HepG2 (cell line): ENCODE measurements around the gene THBS2. TPM values are rescaled to one million over a fixed set of nuclear protein-coding genes. Genes with fewer than 3 reads are reported as not detected.

Experiments
- ARHGAP35 ChIP-seq: sonication (generic); formaldehyde crosslinking; IDR thresholded peaks from 2 replicates; pipeline ENCODE4 v1.9.0; 2022; ENCODE audit warnings: mild to moderate bottlenecking, inconsistent platforms, moderate library complexity, missing genetic modification reagents, borderline replicate concordance
- FOXA3 ChIP-seq: IDR thresholded peaks from 2 replicates; pipeline ENCODE4 v1.6.1; 2016; ENCODE audit warnings: missing genetic modification reagents, missing compliant biosample characterization
- MTA1 ChIP-seq: sonication (generic); formaldehyde crosslinking; IDR thresholded peaks from 2 replicates; pipeline ENCODE4 v1.4.0; 2020; ENCODE audit warnings: missing genetic modification reagents, mild to moderate bottlenecking, borderline replicate concordance
- NCOR1 ChIP-seq: fragments of 200-600 bp; sonication (generic); IDR thresholded peaks from 2 replicates; pipeline ENCODE4 v1.7.0; 2017; ENCODE audit warnings: antibody characterized with exemption, low read length, borderline replicate concordance
- RARA ChIP-seq: IDR thresholded peaks from 2 replicates; pipeline ENCODE4 v1.6.1; 2016; ENCODE audit warnings: missing genetic modification reagents, missing compliant biosample characterization
- RXRB ChIP-seq: IDR thresholded peaks from 2 replicates; pipeline ENCODE4 v1.6.1; 2016; ENCODE audit warnings: borderline replicate concordance, missing genetic modification reagents, missing compliant biosample characterization
- ZNF772 ChIP-seq: sonication (generic); formaldehyde crosslinking; IDR thresholded peaks from 2 replicates; pipeline ENCODE4 v1.5.0; 2020; ENCODE audit warnings: mild to moderate bottlenecking, missing genetic modification reagents
- ZNF83 ChIP-seq: sonication (generic); formaldehyde crosslinking; IDR thresholded peaks from 2 replicates; pipeline ENCODE4 v1.4.0; 2020; ENCODE audit warnings: missing genetic modification reagents, mild to moderate bottlenecking, borderline replicate concordance
- polyA plus RNA-seq, 8 experiments: library from polyadenylated mRNA; depleted of rRNA in 3 of 8; stranded (reverse) in 7 of 8; unstranded in 1 of 8; fragments of >200 nt; fragmentation: Illumina TruSeq in 4 of 8; extraction: Trizol in 4 of 8; gene quantifications; 2 replicates each; pipeline versions ENCODE4 v1.2.1 to v1.2.3, GENCODE V29; 2011 to 2016; ENCODE audit warnings: low read depth in 4 of 8, missing spikeins in 1 of 8, mixed read lengths in 1 of 8; ENCODE audit not compliant: insufficient read depth in 1 of 8
- total RNA-seq, 5 experiments: library from RNA; depleted of rRNA; stranded (reverse); fragments of >200 nt; fragmentation: Illumina TruSeq; extraction: Trizol; gene quantifications; 2 replicates each; pipeline ENCODE4 v1.2.3, GENCODE V29; 2016; ENCODE audit warnings: low read depth in 1 of 5
- TF ChIP-seq, protein P1 (sequence below): fragments of 450-650 bp; IDR thresholded peaks from 2 replicates; pipeline ENCODE4 v1.6.1; 2017; ENCODE audit warnings: mild to moderate bottlenecking
- TF ChIP-seq, protein P2 (sequence below), 2 experiments: fragments of 450-650 bp in 1 of 2; sonication (generic) in 1 of 2; formaldehyde crosslinking in 1 of 2; IDR thresholded peaks; 2 replicates each; pipeline versions ENCODE4 v1.6.1 to v1.8.0; 2016 to 2022; ENCODE audit warnings: antibody characterized with exemption in 1 of 2, mild to moderate bottlenecking in 1 of 2, missing genetic modification reagents in 1 of 2
- TF ChIP-seq, protein P3 (sequence below): sonication (generic); formaldehyde crosslinking; IDR thresholded peaks from 2 replicates; pipeline ENCODE4 v1.8.1; 2022; ENCODE audit warnings: low read depth, mild to moderate bottlenecking, missing genetic modification reagents
- TF ChIP-seq, protein P4 (sequence below), 2 experiments: sonication (generic) in 1 of 2; formaldehyde crosslinking in 1 of 2; IDR thresholded peaks; 2 replicates each; pipeline versions ENCODE4 v1.4.0 to v1.6.1; 2018 to 2020; ENCODE audit warnings: missing genetic modification reagents in 2 of 2, borderline replicate concordance in 1 of 2, low read depth in 1 of 2, mild to moderate bottlenecking in 1 of 2, missing biosample characterization in 1 of 2

Gene THBS2
- total and polyA plus RNA-seq, 2 of the 13 experiments (the other 11 are each of a cell fraction or from before 2014, with no cell fraction given): 0.12 to 0.15 TPM

DNA sequence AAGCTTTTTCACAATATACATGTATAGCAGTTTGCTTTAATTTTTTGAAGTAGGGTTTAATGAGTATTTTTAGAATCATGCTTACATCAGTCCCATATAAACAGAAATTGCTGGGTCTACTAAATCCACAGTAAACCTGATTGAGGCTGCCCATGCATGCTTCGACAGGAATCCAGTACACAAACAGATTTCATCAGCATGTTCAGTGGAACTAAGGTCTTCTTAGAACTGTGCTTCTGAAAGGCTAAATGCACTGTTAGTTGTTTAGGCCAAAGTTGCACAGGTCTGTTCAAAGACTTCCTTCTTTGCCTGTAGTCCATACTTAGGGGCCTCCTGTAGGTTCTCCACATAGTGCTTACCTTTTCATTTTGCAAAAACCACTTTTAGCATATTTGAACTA lies 42.5 kb upstream of the THBS2 start (continued):
- TF ChIP-seq, protein P1, sequence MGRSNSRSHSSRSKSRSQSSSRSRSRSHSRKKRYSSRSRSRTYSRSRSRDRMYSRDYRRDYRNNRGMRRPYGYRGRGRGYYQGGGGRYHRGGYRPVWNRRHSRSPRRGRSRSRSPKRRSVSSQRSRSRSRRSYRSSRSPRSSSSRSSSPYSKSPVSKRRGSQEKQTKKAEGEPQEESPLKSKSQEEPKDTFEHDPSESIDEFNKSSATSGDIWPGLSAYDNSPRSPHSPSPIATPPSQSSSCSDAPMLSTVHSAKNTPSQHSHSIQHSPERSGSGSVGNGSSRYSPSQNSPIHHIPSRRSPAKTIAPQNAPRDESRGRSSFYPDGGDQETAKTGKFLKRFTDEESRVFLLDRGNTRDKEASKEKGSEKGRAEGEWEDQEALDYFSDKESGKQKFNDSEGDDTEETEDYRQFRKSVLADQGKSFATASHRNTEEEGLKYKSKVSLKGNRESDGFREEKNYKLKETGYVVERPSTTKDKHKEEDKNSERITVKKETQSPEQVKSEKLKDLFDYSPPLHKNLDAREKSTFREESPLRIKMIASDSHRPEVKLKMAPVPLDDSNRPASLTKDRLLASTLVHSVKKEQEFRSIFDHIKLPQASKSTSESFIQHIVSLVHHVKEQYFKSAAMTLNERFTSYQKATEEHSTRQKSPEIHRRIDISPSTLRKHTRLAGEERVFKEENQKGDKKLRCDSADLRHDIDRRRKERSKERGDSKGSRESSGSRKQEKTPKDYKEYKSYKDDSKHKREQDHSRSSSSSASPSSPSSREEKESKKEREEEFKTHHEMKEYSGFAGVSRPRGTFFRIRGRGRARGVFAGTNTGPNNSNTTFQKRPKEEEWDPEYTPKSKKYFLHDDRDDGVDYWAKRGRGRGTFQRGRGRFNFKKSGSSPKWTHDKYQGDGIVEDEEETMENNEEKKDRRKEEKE: no peak
- TF ChIP-seq ZNF83 (CRISPR knock-in tag) (no peak), MTA1 (CRISPR knock-in tag) (no peak), RXRB (CRISPR knock-in tag) (peak; percentile 53; the same call in 1 of the 2 replicates), NCOR1 (no peak), FOXA3 (CRISPR knock-in tag) (peak; percentile 78), ZNF772 (CRISPR knock-in tag) (no peak), ARHGAP35 (CRISPR knock-in tag) (no peak), RARA (CRISPR knock-in tag) (peak; percentile 65)
- TF ChIP-seq, protein P2, sequence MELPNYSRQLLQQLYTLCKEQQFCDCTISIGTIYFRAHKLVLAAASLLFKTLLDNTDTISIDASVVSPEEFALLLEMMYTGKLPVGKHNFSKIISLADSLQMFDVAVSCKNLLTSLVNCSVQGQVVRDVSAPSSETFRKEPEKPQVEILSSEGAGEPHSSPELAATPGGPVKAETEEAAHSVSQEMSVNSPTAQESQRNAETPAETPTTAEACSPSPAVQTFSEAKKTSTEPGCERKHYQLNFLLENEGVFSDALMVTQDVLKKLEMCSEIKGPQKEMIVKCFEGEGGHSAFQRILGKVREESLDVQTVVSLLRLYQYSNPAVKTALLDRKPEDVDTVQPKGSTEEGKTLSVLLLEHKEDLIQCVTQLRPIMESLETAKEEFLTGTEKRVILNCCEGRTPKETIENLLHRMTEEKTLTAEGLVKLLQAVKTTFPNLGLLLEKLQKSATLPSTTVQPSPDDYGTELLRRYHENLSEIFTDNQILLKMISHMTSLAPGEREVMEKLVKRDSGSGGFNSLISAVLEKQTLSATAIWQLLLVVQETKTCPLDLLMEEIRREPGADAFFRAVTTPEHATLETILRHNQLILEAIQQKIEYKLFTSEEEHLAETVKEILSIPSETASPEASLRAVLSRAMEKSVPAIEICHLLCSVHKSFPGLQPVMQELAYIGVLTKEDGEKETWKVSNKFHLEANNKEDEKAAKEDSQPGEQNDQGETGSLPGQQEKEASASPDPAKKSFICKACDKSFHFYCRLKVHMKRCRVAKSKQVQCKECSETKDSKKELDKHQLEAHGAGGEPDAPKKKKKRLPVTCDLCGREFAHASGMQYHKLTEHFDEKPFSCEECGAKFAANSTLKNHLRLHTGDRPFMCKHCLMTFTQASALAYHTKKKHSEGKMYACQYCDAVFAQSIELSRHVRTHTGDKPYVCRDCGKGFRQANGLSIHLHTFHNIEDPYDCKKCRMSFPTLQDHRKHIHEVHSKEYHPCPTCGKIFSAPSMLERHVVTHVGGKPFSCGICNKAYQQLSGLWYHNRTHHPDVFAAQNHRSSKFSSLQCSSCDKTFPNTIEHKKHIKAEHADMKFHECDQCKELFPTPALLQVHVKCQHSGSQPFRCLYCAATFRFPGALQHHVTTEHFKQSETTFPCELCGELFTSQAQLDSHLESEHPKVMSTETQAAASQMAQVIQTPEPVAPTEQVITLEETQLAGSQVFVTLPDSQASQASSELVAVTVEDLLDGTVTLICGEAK (IDR thresholded peaks at IDR 0.05): no peak
- TF ChIP-seq, protein P2 (CRISPR knock-in tag; IDR thresholded peaks at IDR 0.05): no peak
- TF ChIP-seq, protein P3, sequence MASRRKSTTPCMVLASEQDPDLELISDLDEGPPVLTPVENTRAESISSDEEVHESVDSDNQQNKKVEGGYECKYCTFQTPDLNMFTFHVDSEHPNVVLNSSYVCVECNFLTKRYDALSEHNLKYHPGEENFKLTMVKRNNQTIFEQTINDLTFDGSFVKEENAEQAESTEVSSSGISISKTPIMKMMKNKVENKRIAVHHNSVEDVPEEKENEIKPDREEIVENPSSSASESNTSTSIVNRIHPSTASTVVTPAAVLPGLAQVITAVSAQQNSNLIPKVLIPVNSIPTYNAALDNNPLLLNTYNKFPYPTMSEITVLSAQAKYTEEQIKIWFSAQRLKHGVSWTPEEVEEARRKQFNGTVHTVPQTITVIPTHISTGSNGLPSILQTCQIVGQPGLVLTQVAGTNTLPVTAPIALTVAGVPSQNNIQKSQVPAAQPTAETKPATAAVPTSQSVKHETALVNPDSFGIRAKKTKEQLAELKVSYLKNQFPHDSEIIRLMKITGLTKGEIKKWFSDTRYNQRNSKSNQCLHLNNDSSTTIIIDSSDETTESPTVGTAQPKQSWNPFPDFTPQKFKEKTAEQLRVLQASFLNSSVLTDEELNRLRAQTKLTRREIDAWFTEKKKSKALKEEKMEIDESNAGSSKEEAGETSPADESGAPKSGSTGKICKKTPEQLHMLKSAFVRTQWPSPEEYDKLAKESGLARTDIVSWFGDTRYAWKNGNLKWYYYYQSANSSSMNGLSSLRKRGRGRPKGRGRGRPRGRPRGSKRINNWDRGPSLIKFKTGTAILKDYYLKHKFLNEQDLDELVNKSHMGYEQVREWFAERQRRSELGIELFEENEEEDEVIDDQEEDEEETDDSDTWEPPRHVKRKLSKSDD (CRISPR knock-in tag): no peak
- TF ChIP-seq, protein P4, sequence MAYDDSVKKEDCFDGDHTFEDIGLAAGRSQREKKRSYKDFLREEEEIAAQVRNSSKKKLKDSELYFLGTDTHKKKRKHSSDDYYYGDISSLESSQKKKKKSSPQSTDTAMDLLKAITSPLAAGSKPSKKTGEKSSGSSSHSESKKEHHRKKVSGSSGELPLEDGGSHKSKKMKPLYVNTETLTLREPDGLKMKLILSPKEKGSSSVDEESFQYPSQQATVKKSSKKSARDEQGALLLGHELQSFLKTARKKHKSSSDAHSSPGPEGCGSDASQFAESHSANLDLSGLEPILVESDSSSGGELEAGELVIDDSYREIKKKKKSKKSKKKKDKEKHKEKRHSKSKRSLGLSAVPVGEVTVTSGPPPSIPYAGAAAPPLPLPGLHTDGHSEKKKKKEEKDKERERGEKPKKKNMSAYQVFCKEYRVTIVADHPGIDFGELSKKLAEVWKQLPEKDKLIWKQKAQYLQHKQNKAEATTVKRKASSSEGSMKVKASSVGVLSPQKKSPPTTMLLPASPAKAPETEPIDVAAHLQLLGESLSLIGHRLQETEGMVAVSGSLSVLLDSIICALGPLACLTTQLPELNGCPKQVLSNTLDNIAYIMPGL (CRISPR knock-in tag; IDR thresholded peaks at IDR 0.05; ENCODE audit: borderline replicate concordance in 1 of 2, low read depth in 1 of 2): no peak
